IPS-15b (cell line): ENCODE measurements around the gene CACHD1.

Source experiments
- H3K27me3 ChIP-seq: one replicate; pipeline ENCODE4 v1.6.1; 2013; ENCODE audit warnings: low read length; ENCODE audit not compliant: control insufficient read depth, insufficient read depth
- H3K36me3 ChIP-seq: one replicate; pipeline ENCODE4 v1.6.1; 2013; ENCODE audit warnings: low read length; ENCODE audit not compliant: control insufficient read depth, insufficient read depth
- H3K4me1 ChIP-seq: one replicate; pipeline ENCODE4 v1.6.1; 2013; ENCODE audit warnings: mild to moderate bottlenecking, low read length; ENCODE audit not compliant: control insufficient read depth, insufficient read depth
- H3K4me3 ChIP-seq: one replicate; pipeline ENCODE4 v1.5.1; 2013; ENCODE audit warnings: low read depth, low read length
- H3K9ac ChIP-seq: one replicate; pipeline ENCODE4 v1.6.1; 2013; ENCODE audit warnings: low read depth, mild to moderate bottlenecking, low read length
- H3K9me3 ChIP-seq: one replicate; pipeline ENCODE4 v1.6.1; 2013; ENCODE audit warnings: mild to moderate bottlenecking, low read length; ENCODE audit not compliant: control insufficient read depth, insufficient read depth

CACHD1 gene

GRCh38 chr1:64469977-64470664 is at the start of gene CACHD1:
Gene CACHD1 (plus strand): TSS chr1:64470129. CDS start chr1:64470745, 616 bp downstream.
- Histone ChIP-seq H3K27me3 (peaks cover 22% of the 10 kb centered on the region), H3K36me3 (no peaks in the 10 kb centered on the region), H3K4me1 (peaks cover 20% of the 10 kb centered on the region), H3K9me3 (no peaks in the 10 kb centered on the region), H3K4me3 (peak within 1 kb of the TSS; percentile 96), H3K9ac (peak within 1 kb of the TSS; percentile 88)

GRCh38 chr1:64421377-64421776 is 48.6 kb upstream of the CACHD1 start:
- Histone ChIP-seq H3K27me3 (no peaks in the 10 kb centered on the region), H3K4me1 (no peaks in the 10 kb centered on the region), H3K9me3 (no peaks in the 10 kb centered on the region), H3K4me3 (no peak overlapping the region), H3K36me3 (no peaks in the 10 kb centered on the region), H3K9ac (no peak overlapping the region)

GRCh38 chr1:64423526-64423925 is 46.4 kb upstream of the CACHD1 start:
- H3K9me3 ChIP-seq: no peaks in the 10 kb centered on the region
- H3K9ac ChIP-seq: no peak overlapping the region
- H3K36me3 ChIP-seq: no peaks in the 10 kb centered on the region
- no peaks in the 10 kb centered on the region for H3K4me1 ChIP-seq
- no peak overlapping the region for H3K4me3 ChIP-seq
- H3K27me3 ChIP-seq: no peaks in the 10 kb centered on the region

- no peak overlapping the region for H3K9ac ChIP-seq
- no peaks in the 10 kb centered on the region for H3K4me1 ChIP-seq
- no peak overlapping the region for H3K4me3 ChIP-seq
- no peaks in the 10 kb centered on the region for H3K9me3 ChIP-seq
- no peaks in the 10 kb centered on the region for H3K27me3 ChIP-seq
- H3K36me3 ChIP-seq: no peaks in the 10 kb centered on the region
Measured at GRCh38 chr1:64424412-64424811, 45.5 kb upstream of the CACHD1 start.

GRCh38 chr1:64425521-64425920 is 44.4 kb upstream of the CACHD1 start:
- Histone ChIP-seq H3K4me3 (no peak overlapping the region), H3K9me3 (no peaks in the 10 kb centered on the region), H3K4me1 (no peaks in the 10 kb centered on the region), H3K9ac (no peak overlapping the region), H3K36me3 (no peaks in the 10 kb centered on the region), H3K27me3 (no peaks in the 10 kb centered on the region)

- no peaks in the 10 kb centered on the region for H3K4me1 ChIP-seq
- no peaks in the 10 kb centered on the region for H3K9me3 ChIP-seq
- no peaks in the 10 kb centered on the region for H3K36me3 ChIP-seq
- no peak overlapping the region for H3K4me3 ChIP-seq
- no peaks in the 10 kb centered on the region for H3K27me3 ChIP-seq
- H3K9ac ChIP-seq: no peak overlapping the region
Measured at GRCh38 chr1:64426681-64427080, 43.2 kb upstream of the CACHD1 start.

GRCh38 chr1:64427879-64428278 is 42.0 kb upstream of the CACHD1 start:
- no peaks in the 10 kb centered on the region for H3K9me3 ChIP-seq
- no peak overlapping the region for H3K9ac ChIP-seq
- no peaks in the 10 kb centered on the region for H3K4me1 ChIP-seq
- no peaks in the 10 kb centered on the region for H3K36me3 ChIP-seq
- no peaks in the 10 kb centered on the region for H3K27me3 ChIP-seq
- no peak overlapping the region for H3K4me3 ChIP-seq

- Histone ChIP-seq H3K9ac (no peak overlapping the region), H3K36me3 (no peaks in the 10 kb centered on the region), H3K4me1 (peaks cover 5% of the 10 kb centered on the region), H3K4me3 (no peak overlapping the region), H3K27me3 (no peaks in the 10 kb centered on the region), H3K9me3 (no peaks in the 10 kb centered on the region)
Measured at GRCh38 chr1:64433308-64433707, 36.6 kb upstream of the CACHD1 start.

GRCh38 chr1:64433747-64434146 is 36.2 kb upstream of the CACHD1 start:
- no peaks in the 10 kb centered on the region for H3K9me3 ChIP-seq
- peaks cover 5% of the 10 kb centered on the region for H3K4me1 ChIP-seq
- no peak overlapping the region for H3K4me3 ChIP-seq
- no peaks in the 10 kb centered on the region for H3K36me3 ChIP-seq
- H3K9ac ChIP-seq: no peak overlapping the region
- H3K27me3 ChIP-seq: no peaks in the 10 kb centered on the region

GRCh38 chr1:64435000-64435399 is 34.9 kb upstream of the CACHD1 start:
- H3K4me1 ChIP-seq: peaks cover 5% of the 10 kb centered on the region
- no peaks in the 10 kb centered on the region for H3K27me3 ChIP-seq
- H3K9me3 ChIP-seq: no peaks in the 10 kb centered on the region
- H3K9ac ChIP-seq: no peak overlapping the region
- no peaks in the 10 kb centered on the region for H3K36me3 ChIP-seq
- no peak overlapping the region for H3K4me3 ChIP-seq

GRCh38 chr1:64437453-64437852 is 32.5 kb upstream of the CACHD1 start:
- Histone ChIP-seq H3K27me3 (no peaks in the 10 kb centered on the region), H3K36me3 (no peaks in the 10 kb centered on the region), H3K9me3 (no peaks in the 10 kb centered on the region), H3K4me3 (no peak overlapping the region), H3K4me1 (peaks cover 5% of the 10 kb centered on the region), H3K9ac (no peak overlapping the region)

GRCh38 chr1:64440183-64440826 is 29.6 kb upstream of the CACHD1 start:
- Histone ChIP-seq H3K4me1 (no peaks in the 10 kb centered on the region), H3K27me3 (no peaks in the 10 kb centered on the region), H3K36me3 (no peaks in the 10 kb centered on the region), H3K9ac (no peak overlapping the region), H3K9me3 (no peaks in the 10 kb centered on the region), H3K4me3 (no peak overlapping the region)
